ENCODE measurements around the gene TMEM86A. TPM values are rescaled to one million over a fixed set of nuclear protein-coding genes. Genes with fewer than 3 reads are reported as not detected.

The TMEM86A gene
- total and polyA plus RNA-seq, 2 donors (not counting 1 experiment from before 2014, with no cell fraction given), result 0.16 to 0.83 TPM

DNA sequence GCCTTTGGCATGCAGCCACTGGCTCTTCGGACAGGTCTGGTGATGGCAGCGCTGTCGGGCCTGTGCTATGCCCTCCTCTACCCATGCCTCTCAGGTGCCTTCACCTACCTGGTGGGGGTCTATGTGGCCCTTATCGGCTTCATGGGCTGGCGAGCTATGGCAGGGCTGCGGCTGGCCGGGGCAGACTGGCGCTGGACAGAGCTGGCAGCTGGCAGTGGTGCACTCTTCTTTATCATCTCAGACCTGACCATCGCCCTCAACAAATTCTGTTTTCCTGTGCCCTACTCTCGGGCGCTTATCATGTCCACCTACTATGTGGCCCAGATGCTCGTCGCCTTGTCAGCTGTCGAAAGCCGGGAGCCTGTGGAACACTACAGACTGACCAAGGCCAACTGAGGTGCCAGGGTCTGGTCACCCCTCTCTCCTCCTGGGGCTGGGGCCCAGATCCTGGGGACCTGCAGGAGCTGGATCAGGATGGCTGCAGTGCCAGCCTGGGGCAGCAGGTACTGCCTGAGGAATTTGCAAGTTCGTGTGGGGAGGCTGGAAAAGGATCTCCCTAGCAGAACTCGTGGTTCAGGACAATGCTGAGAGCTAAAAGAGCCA lies 3.1 kb downstream of the TMEM86A start:
- no peak for DNase-seq (ENCODE audit: low read depth in 2 of 2)
- no peak overlapping the region for H2AFZ ChIP-seq (ENCODE audit: low read length)

DNA sequence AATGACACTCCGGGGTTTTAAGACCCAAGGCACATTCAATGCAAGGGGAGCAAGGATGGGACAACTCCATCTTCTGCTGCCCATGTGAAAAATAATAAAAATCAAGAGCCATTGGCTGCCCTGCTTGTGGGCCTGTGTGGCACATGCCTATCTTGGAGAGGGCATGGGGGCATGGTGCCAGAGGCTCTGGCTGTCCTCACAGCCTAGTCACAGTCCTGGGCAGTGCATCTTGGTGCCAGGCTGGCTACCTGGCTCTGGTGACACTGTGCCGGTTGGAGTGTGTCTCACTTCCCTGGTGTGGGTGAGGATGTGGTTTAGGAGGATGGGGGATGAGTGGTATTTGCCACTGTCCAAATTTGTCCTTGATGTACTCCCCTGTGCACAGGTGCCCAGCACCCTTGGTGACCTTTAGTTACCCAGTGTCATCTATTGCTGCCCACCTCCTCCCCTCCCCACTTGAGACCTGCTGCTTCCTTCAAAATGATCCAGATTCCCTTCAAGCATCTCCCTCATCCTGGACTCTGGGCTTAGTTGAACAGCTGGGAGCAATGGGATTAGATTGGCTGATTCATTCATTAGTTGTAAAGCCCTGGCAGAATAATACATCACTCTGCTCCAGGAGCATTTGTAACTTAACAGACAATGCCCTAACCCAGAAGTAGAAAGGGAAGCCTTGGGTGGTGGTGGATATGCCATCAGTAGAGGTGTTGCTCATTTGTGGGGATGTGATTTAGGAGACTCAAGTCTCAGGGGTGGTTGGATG lies 4.6 kb downstream of the TMEM86A start:
- H3K4me3 ChIP-seq (replicated peaks in 1 of 4; ENCODE audit: control extremely low read depth in 1 of 4, insufficient read depth in 1 of 4, low read depth in 3 of 4, low read length in 4 of 4), result no peak overlapping the region
- H2AFZ ChIP-seq (ENCODE audit: low read length), result no peak overlapping the region
- H3K4me2 ChIP-seq (ENCODE audit: extremely low read depth, insufficient read depth, low read length), result no peak overlapping the region
- H3K36me3 ChIP-seq (ENCODE audit: control insufficient read depth, insufficient read depth, low read length), result no peaks in the 10 kb centered on the region
- no peaks in the 10 kb centered on the region for H3K9me3 ChIP-seq (ENCODE audit: control insufficient read depth, insufficient read depth, low read depth, low read length)
- TF ChIP-seq EZH2 (IDR thresholded peaks at IDR 0.05; ENCODE audit: low read length, missing control alignments), result no peak
- TF ChIP-seq CTCF (conservative IDR thresholded peaks at IDR 0.05 in 1 of 2, IDR thresholded peaks at IDR 0.05 in 1 of 2; ENCODE audit: low read depth in 1 of 2, low read length in 2 of 2), result no peak
- no peaks in the 10 kb centered on the region for H3K4me1 ChIP-seq (ENCODE audit: control insufficient read depth, extremely low read depth, insufficient read depth, low read length)
- no peak overlapping the region for H3K9ac ChIP-seq (ENCODE audit: insufficient read depth, low read length)
- H4K20me1 ChIP-seq (ENCODE audit: control insufficient read depth, extremely low read depth, insufficient read depth, low read length), result no peaks in the 10 kb centered on the region
- peaks cover 28% of the 10 kb centered on the region for H3K27me3 ChIP-seq (ENCODE audit: control insufficient read depth, insufficient read depth, low read length)
- H3K79me2 ChIP-seq (ENCODE audit: control insufficient read depth, insufficient read depth, low read length), result no peaks in the 10 kb centered on the region
- no peak overlapping the region for H3K27ac ChIP-seq (ENCODE audit: insufficient read depth, low read length)
- no peak for DNase-seq (ENCODE audit: low read depth in 2 of 2)

More for the DNA sequence above, 3.1 kb downstream of the TMEM86A start:
- H3K4me3 ChIP-seq (replicated peaks in 1 of 4; ENCODE audit: control extremely low read depth in 1 of 4, insufficient read depth in 1 of 4, low read depth in 3 of 4, low read length in 4 of 4), result no peak overlapping the region
- H3K4me2 ChIP-seq (ENCODE audit: extremely low read depth, insufficient read depth, low read length), result no peak overlapping the region
- no peaks in the 10 kb centered on the region for H3K9me3 ChIP-seq (ENCODE audit: control insufficient read depth, insufficient read depth, low read depth, low read length)
- peaks cover 22% of the 10 kb centered on the region for H3K27me3 ChIP-seq (ENCODE audit: control insufficient read depth, insufficient read depth, low read length)
- H4K20me1 ChIP-seq (ENCODE audit: control insufficient read depth, extremely low read depth, insufficient read depth, low read length), result no peaks in the 10 kb centered on the region
- TF ChIP-seq EZH2 (IDR thresholded peaks at IDR 0.05; ENCODE audit: low read length, missing control alignments) (no peak), CTCF (conservative IDR thresholded peaks at IDR 0.05 in 1 of 2, IDR thresholded peaks at IDR 0.05 in 1 of 2; ENCODE audit: low read depth in 1 of 2, low read length in 2 of 2) (no peak)
- no peak overlapping the region for H3K27ac ChIP-seq (ENCODE audit: insufficient read depth, low read length)
- H3K79me2 ChIP-seq (ENCODE audit: control insufficient read depth, insufficient read depth, low read length), result no peaks in the 10 kb centered on the region
- H3K4me1 ChIP-seq (ENCODE audit: control insufficient read depth, extremely low read depth, insufficient read depth, low read length), result no peaks in the 10 kb centered on the region
- H3K36me3 ChIP-seq (ENCODE audit: control insufficient read depth, insufficient read depth, low read length), result no peaks in the 10 kb centered on the region
- H3K9ac ChIP-seq (ENCODE audit: insufficient read depth, low read length), result no peak overlapping the region

- no peak for TF ChIP-seq EZH2 (IDR thresholded peaks at IDR 0.05; ENCODE audit: low read length, missing control alignments)
- TF ChIP-seq CTCF (conservative IDR thresholded peaks at IDR 0.05 in 1 of 2, IDR thresholded peaks at IDR 0.05 in 1 of 2; ENCODE audit: low read depth in 1 of 2, low read length in 2 of 2), result no peak
- Histone ChIP-seq H3K9me3 (ENCODE audit: control insufficient read depth, insufficient read depth, low read depth, low read length) (no peaks in the 10 kb centered on the region), H3K4me3 (replicated peaks in 1 of 4; ENCODE audit: control extremely low read depth in 1 of 4, insufficient read depth in 1 of 4, low read depth in 3 of 4, low read length in 4 of 4) (no peak overlapping the region), H4K20me1 (ENCODE audit: control insufficient read depth, extremely low read depth, insufficient read depth, low read length) (no peaks in the 10 kb centered on the region), H3K4me1 (ENCODE audit: control insufficient read depth, extremely low read depth, insufficient read depth, low read length) (no peaks in the 10 kb centered on the region), H3K36me3 (ENCODE audit: control insufficient read depth, insufficient read depth, low read length) (no peaks in the 10 kb centered on the region), H3K9ac (ENCODE audit: insufficient read depth, low read length) (no peak overlapping the region), H3K27ac (ENCODE audit: insufficient read depth, low read length) (no peak overlapping the region), H3K79me2 (ENCODE audit: control insufficient read depth, insufficient read depth, low read length) (no peaks in the 10 kb centered on the region), H3K27me3 (ENCODE audit: control insufficient read depth, insufficient read depth, low read length) (peaks cover 28% of the 10 kb centered on the region), H2AFZ (ENCODE audit: low read length) (no peak overlapping the region), H3K4me2 (ENCODE audit: extremely low read depth, insufficient read depth, low read length) (no peak overlapping the region)
- no peak for DNase-seq (ENCODE audit: low read depth in 2 of 2)
Measured at GRCh38 chr11:18704045-18704645, 5.6 kb downstream of the TMEM86A start.

Data from fibroblast of lung (primary cell).